IPS-18c (cell line): Measurements from ENCODE around the gene C11orf98.
"Not testable (repeated sequence)": the region's sequence is repeated elsewhere in the genome, so short reads cannot be mapped to it uniquely, and the experiment has no call there.

Source experiments
- H3K4me3 ChIP-seq: 2 replicates; pipeline ENCODE4 v1.7.0; 2013; ENCODE audit warnings: low read depth, mild to moderate bottlenecking, low read length, moderate library complexity; ENCODE audit not compliant: insufficient read depth
- H3K9me3 ChIP-seq: one replicate; pipeline ENCODE4 v1.6.1; 2013; ENCODE audit warnings: mild to moderate bottlenecking, low read length, moderate library complexity; ENCODE audit not compliant: control insufficient read depth, insufficient read depth

C11orf98 gene

GRCh38 chr11:62665075-62665598 lies at the start of gene C11orf98, which contains the start of gene CSKMT:
C11orf98 (minus strand) TSS chr11:62665210; CDS start chr11:62665169, 41 bp downstream.
CSKMT (plus strand) TSS chr11:62665312; CDS start chr11:62665880, 568 bp downstream.
- peak within 1 kb of the TSS; percentile 100 for H3K4me3 ChIP-seq
- H3K9me3 ChIP-seq: no peaks in the 10 kb centered on the region

GRCh38 chr11:62713343-62713742 lies 48.3 kb upstream of the C11orf98 start:
- Histone ChIP-seq H3K4me3 (no peak overlapping the region), H3K9me3 (no peaks in the 10 kb centered on the region)

GRCh38 chr11:62712861-62713260 lies 47.9 kb upstream of the C11orf98 start:
- no peaks in the 10 kb centered on the region for H3K9me3 ChIP-seq

GRCh38 chr11:62712276-62712812 lies 47.3 kb upstream of the C11orf98 start:
- Histone ChIP-seq H3K9me3 (no peaks in the 10 kb centered on the region), H3K4me3 (no peak overlapping the region)

More at GRCh38 chr11:62712861-62713260, 47.9 kb upstream of the C11orf98 start:
- no peak overlapping the region for H3K4me3 ChIP-seq

GRCh38 chr11:62710001-62710345 lies 45.0 kb upstream of the C11orf98 start:
- Histone ChIP-seq H3K9me3 (no peaks in the 10 kb centered on the region), H3K4me3 (peak overlapping the region; percentile 81)

GRCh38 chr11:62709247-62710000 lies 44.4 kb upstream of the C11orf98 start:
- H3K4me3 ChIP-seq: peak overlapping the region; percentile 81

GRCh38 chr11:62708793-62709192 lies 43.8 kb upstream of the C11orf98 start:
- no peaks in the 10 kb centered on the region for H3K9me3 ChIP-seq
- peak overlapping the region; percentile 81 for H3K4me3 ChIP-seq

More at GRCh38 chr11:62709247-62710000, 44.4 kb upstream of the C11orf98 start:
- no peaks in the 10 kb centered on the region for H3K9me3 ChIP-seq

- peak overlapping the region; percentile 81; the same call in 1 of the 2 replicates for H3K4me3 ChIP-seq
Measured at GRCh38 chr11:62708392-62708791, 43.4 kb upstream of the C11orf98 start.

GRCh38 chr11:62707277-62707861 lies 42.4 kb upstream of the C11orf98 start, which contains the start of the genes BSCL2 and GNG3:
BSCL2 (minus strand) TSS chr11:62707424; CDS start chr11:62707195, 229 bp downstream.
GNG3 (plus strand) TSS chr11:62707676; CDS start chr11:62708296, 620 bp downstream.
- peak within 1 kb of the TSS; percentile 63 for H3K4me3 ChIP-seq
- H3K9me3 ChIP-seq: no peaks in the 10 kb centered on the region

More at GRCh38 chr11:62708392-62708791, 43.4 kb upstream of the C11orf98 start:
- H3K9me3 ChIP-seq: no peaks in the 10 kb centered on the region

GRCh38 chr11:62706850-62707247 lies 41.8 kb upstream of the C11orf98 start:
- H3K4me3 ChIP-seq: peak overlapping the region; percentile 63
- H3K9me3 ChIP-seq: no peaks in the 10 kb centered on the region

GRCh38 chr11:62705880-62706849 lies 41.2 kb upstream of the C11orf98 start:
- Histone ChIP-seq H3K9me3 (no peaks in the 10 kb centered on the region), H3K4me3 (peak overlapping the region; percentile 63)

GRCh38 chr11:62705413-62705812 lies 40.4 kb upstream of the C11orf98 start:
- no peaks in the 10 kb centered on the region for H3K9me3 ChIP-seq
- peak overlapping the region; percentile 63 for H3K4me3 ChIP-seq

GRCh38 chr11:62703921-62704320 lies 38.9 kb upstream of the C11orf98 start:
- H3K9me3 ChIP-seq, H3K4me3 ChIP-seq: not testable (repeated sequence)

GRCh38 chr11:62702246-62702645 lies 37.2 kb upstream of the C11orf98 start:
- no peak overlapping the region for H3K4me3 ChIP-seq
- no peaks in the 10 kb centered on the region for H3K9me3 ChIP-seq

GRCh38 chr11:62694455-62695167 lies 29.6 kb upstream of the C11orf98 start:
- H3K4me3 ChIP-seq: no peak overlapping the region
- peaks cover 2% of the 10 kb centered on the region for H3K9me3 ChIP-seq

GRCh38 chr11:62693624-62694023 lies 28.6 kb upstream of the C11orf98 start:
- not testable (repeated sequence) for H3K9me3 ChIP-seq, H3K4me3 ChIP-seq
